Kidney (tissue), 14 donors: ENCODE measurements around the gene NPPC. TPM values are rescaled to one million over a fixed set of nuclear protein-coding genes. Genes with fewer than 3 reads are reported as not detected.

Experiments used
- DNase-seq, 5 donors: peaks; one replicate each; pipeline ENCODE4 v3.0.0-alpha.2; 2013 to 2020
- FAIRE-seq: peaks from 2 replicates; lab custom pipeline; 2012; peaks lifted over from hg19 to GRCh38; lab: Jason Lieb, UNC
- H3K27ac ChIP-seq, 2 donors: one replicate each; pipeline ENCODE4 v1.7.0; 2013; ENCODE audit warnings: low read depth in 2 of 2, low read length in 2 of 2, inconsistent platforms in 1 of 2
- H3K27me3 ChIP-seq: one replicate; pipeline ENCODE4 v1.7.1; 2013; ENCODE audit warnings: low read length, inconsistent platforms; ENCODE audit not compliant: control insufficient read depth, insufficient read depth
- H3K36me3 ChIP-seq, 3 donors: one replicate each; pipeline versions ENCODE4 v1.7.0 to v1.7.1; 2013; ENCODE audit warnings: low read length in 3 of 3, control low read depth in 1 of 3, inconsistent platforms in 1 of 3; ENCODE audit not compliant: insufficient read depth in 3 of 3, control insufficient read depth in 2 of 3
- H3K4me1 ChIP-seq, 3 donors: one replicate each; pipeline versions ENCODE4 v1.7.0 to v1.7.1; 2013; ENCODE audit warnings: low read length in 3 of 3, inconsistent platforms in 1 of 3, low read depth in 1 of 3; ENCODE audit not compliant: control insufficient read depth in 2 of 3, insufficient read depth in 2 of 3
- H3K4me3 ChIP-seq, 3 donors: one replicate each; pipeline versions ENCODE4 v1.7.0 to v1.8.1; 2013; ENCODE audit warnings: low read length in 3 of 3, control low read depth in 1 of 3, inconsistent platforms in 1 of 3
- H3K9ac ChIP-seq, 3 donors: one replicate each; pipeline versions ENCODE4 v1.7.0 to v1.7.1; 2013; ENCODE audit warnings: low read length in 3 of 3, control low read depth in 1 of 3, inconsistent platforms in 1 of 3
- H3K9me3 ChIP-seq, 3 donors: one replicate each; pipeline versions ENCODE4 v1.7.0 to v1.7.1; 2013; ENCODE audit warnings: low read length in 3 of 3, control low read depth in 1 of 3, inconsistent platforms in 1 of 3; ENCODE audit not compliant: control insufficient read depth in 2 of 3, insufficient read depth in 1 of 3
- intact Hi-C: fragments of 100-400 bp; cut with DNase I; formaldehyde crosslinking; loops from one replicate; pipeline ENCODE4 v1.11.1; 2022
- polyA plus RNA-seq: library from polyadenylated mRNA; stranded (reverse); fragments of 350-450 nt; fragmentation: Illumina TruSeq; extraction: RNeasy Lipid Tissue Mini Kit (QIAGEN cat#74804); gene quantifications from one replicate; pipeline ENCODE4 v1.2.3, GENCODE V29; 2014; ENCODE audit warnings: low read depth, low replicate concordance; ENCODE audit not compliant: insufficient read depth
- total RNA-seq: library from RNA; stranded (reverse); fragmentation: NEBNext Ultra II Directional; extraction: Animal tissue kit (Norgen Biotek cat#: 25700); gene quantifications from one replicate; pipeline ENCODE4 v1.2.1, GENCODE V29; 2021
- TF ChIP-seq, protein P1 (sequence below): IDR thresholded peaks from 3 replicates; pipeline ENCODE4 v1.5.1; 2012; ENCODE audit warnings: mild to moderate bottlenecking, moderate library complexity, borderline replicate concordance; ENCODE audit not compliant: insufficient read depth; ENCODE audit errors: extremely low read depth
- donor health status: control.
- donor health status: control.
- donor health status: control.
- donor health status: control.
- donor health status: control.
- donor health status: DM: yes; HTN: yes; CAD: no.
- donor health status: Normal renal cell carcinoma (clear cell type).

The NPPC gene
- total and polyA plus RNA-seq, 2 donors from 2014 or later = not detected

GRCh38 chr2:231931481-231931915 is 5.3 kb upstream of the NPPC start:
- Histone ChIP-seq H3K36me3 (no peaks in the 10 kb centered on the region), H3K4me1 (peaks cover 0 to 7% (median 0%) of the 10 kb centered on the region in 3 donors), H3K4me3 (no peak overlapping the region), H3K9me3 (no peaks in the 10 kb centered on the region), H3K27ac (no peak overlapping the region), H3K27me3 (peaks cover 12% of the 10 kb centered on the region), H3K9ac (no peak overlapping the region)
- FAIRE-seq (no peak), DNase-seq (no peak)
- TF ChIP-seq, protein P1, sequence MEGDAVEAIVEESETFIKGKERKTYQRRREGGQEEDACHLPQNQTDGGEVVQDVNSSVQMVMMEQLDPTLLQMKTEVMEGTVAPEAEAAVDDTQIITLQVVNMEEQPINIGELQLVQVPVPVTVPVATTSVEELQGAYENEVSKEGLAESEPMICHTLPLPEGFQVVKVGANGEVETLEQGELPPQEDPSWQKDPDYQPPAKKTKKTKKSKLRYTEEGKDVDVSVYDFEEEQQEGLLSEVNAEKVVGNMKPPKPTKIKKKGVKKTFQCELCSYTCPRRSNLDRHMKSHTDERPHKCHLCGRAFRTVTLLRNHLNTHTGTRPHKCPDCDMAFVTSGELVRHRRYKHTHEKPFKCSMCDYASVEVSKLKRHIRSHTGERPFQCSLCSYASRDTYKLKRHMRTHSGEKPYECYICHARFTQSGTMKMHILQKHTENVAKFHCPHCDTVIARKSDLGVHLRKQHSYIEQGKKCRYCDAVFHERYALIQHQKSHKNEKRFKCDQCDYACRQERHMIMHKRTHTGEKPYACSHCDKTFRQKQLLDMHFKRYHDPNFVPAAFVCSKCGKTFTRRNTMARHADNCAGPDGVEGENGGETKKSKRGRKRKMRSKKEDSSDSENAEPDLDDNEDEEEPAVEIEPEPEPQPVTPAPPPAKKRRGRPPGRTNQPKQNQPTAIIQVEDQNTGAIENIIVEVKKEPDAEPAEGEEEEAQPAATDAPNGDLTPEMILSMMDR = no peak
- intact Hi-C loops = no loop called here

GRCh38 chr2:231930593-231931281 is 4.5 kb upstream of the NPPC start:
- Histone ChIP-seq H3K27me3 (peaks cover 12% of the 10 kb centered on the region), H3K4me3 (no peak overlapping the region), H3K27ac (no peak overlapping the region), H3K9ac (no peak overlapping the region), H3K9me3 (no peaks in the 10 kb centered on the region), H3K4me1 (peaks cover 0 to 13% (median 0%) of the 10 kb centered on the region in 3 donors), H3K36me3 (no peaks in the 10 kb centered on the region)
- TF ChIP-seq, protein P1 = no peak
- DNase-seq (peak in 1 of 5 donors; percentile 32), FAIRE-seq (no peak)
- intact Hi-C loops = no loop called here

DNA sequence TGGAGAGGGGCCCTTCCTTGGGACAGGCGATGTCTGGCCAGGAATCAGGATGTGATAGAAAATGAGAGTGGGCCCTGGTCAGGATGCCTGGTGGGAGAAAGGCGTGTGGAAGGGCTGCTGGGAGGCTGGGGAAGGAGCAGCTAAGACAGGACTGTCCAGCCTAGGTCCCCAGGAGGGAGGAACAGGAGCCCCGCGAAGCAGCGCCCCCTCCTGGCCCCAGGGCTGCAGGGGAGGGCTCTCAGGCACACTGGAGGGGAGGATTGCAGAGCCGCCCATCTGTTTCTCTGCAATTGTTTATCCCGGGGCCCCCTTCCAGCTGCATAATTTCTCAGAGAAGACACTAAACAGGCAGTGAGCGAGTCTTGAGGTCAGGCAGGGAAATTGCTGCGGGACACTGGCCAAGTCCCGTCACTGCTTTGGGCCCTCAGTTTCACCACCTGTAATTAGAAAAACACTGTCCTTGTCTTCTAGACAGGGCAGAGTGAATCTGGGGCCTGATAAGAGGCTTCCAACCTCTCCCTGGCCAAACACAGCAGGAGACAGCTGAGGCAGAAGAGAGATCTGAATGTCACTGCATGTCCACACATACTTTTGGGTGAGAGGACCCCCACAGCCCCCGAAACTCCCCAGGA is 3.9 kb upstream of the NPPC start:
- peaks cover 12% of the 10 kb centered on the region for H3K27me3 ChIP-seq
- no peak overlapping the region for H3K9ac ChIP-seq
- H3K27ac ChIP-seq = no peak overlapping the region
- no peaks in the 10 kb centered on the region for H3K36me3 ChIP-seq
- TF ChIP-seq, protein P1 = no peak
- no peaks in the 10 kb centered on the region for H3K9me3 ChIP-seq
- FAIRE-seq (no peak), DNase-seq (peak in 3 of 5 donors; percentile 17 to 65 (median 55))
- peaks cover 0 to 16% (median 0%) of the 10 kb centered on the region in 3 donors for H3K4me1 ChIP-seq
- intact Hi-C loops = loop anchor here (10.0 kb wide), 1 partner anchor 395 kb away; no protein-coding TSS in a partner anchor
- no peak overlapping the region for H3K4me3 ChIP-seq
